Measurements from ENCODE around the gene UBE2E1.
"Not testable (repeated sequence)": the region's sequence is repeated elsewhere in the genome, so short reads cannot be mapped to it uniquely, and the experiment has no call there.

Gene UBE2E1

DNA sequence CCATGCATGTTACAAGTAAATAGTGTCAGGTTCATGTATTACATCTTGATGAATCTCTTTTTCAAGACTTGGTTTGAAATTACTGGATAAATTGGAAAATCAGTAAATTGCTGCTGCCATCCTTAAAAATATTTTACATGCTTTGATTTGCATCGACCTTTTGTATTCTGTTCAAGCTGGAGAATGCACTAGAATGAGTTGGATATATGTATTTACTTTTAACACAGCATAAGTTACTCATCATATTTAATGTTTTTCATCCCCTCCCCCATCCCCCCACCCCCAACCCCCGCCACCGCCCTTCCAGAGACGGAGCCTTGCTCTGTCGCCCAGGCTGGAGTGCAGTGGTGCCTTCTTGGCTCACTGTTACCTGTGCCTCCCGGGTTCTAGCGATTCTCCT is 16.8 kb downstream of the UBE2E1 start:
- no peak for DNase-seq

DNA sequence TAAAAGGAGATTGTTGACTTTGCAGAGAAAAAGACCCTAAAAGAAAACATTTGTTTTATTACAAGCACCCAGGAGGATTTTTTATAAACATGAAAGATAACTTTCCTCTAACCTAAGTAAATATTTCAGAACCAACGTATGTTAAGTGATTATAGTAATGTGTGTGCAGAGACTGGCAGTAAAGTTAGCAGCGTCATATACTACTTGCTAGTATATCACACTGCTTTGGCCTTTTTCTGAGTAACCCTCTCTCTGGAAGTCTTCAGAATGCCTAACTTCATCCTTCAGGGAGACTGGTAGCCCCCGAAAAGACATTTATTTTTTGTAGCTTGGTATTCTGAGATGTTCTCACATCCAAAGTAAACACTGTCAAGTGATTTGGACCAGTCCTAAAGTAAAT is 17.9 kb downstream of the UBE2E1 start:
- DNase-seq, result no peak

DNA sequence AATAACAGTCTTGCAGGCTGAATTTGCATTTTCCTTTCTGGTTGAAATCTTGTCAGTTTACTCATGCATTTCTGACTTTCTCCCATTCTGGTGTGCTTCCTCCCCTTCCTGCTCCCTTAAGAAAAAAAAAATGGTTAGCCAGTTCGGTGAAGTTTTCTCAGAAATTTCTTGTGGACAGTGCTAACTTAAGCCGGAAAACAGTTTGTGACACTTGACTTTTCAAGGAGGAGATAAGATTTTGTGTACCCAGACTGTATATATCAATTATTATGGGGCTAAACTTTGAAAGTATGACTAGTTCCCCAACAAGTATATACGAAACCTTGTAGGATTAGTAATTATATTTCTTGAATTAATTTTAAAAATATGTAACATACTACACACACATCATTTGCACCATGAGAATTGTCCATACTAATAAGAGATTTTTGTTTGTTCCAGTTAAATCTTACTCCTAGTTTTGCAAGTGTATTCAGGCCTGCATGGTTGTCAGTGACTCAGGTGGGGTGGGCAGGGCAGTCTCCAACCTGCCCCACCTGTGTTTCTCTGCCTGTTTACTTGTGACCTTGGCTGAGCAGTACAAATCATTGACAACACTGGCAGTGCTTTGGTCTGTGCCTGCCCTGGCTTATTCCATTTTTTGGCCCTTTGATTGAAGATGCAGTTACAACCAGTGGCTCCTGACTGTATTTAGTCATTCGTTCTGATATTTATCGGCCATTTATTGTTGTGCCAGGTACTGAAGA is 19.1 kb downstream of the UBE2E1 start:
- no peak for DNase-seq

DNA sequence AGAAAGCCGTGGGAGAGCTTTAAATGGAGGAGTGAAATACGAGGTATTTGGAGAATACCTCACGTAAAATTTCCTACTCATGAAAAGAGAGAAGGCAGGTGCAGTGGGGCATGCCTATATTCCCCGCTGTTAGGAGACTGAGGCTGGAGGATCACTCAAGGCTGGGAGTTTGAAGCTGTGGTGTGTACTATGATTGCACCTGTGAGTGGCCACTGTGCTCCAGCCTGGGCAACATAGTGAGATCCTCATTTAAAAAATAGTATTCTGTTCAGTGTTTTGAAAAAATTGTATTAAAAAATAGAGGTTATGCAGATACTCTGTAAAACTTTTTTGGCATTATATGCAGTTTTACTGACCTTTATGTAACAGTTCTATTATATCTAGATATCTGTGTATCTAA is 20.0 kb downstream of the UBE2E1 start:
- DNase-seq, result no peak

DNA sequence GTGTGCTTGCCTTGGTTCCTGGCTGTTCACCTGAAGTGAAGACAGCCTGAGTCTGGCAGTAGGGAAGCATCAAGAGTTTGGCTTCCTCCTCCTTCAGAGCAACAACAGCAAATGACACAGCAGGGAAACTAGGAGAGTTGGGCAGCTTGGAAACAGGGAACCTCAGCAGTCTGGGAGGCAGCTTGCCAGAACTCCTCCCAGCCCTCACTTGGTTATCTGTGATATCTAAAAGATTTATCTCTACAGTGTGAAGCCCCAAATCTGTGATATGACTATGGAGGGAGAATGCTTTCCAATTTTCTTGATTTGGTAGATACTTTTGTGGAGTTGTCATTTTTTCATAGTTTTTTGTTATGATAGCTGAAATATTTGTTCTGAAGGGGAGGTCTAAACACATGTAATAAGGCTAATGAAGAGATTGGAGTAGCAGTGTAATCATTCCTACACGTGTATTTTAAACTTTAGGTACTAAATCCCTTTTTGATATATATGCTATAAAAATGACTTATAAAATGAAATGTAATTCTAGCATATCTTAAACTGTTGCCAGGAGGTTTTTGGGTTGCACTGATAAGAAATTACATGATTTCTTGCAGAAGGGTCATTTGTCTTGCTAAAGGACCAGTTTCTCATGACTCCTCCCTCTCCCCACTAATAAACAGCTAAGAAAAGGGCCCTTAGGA is 20.8 kb downstream of the UBE2E1 start:
- no peak for DNase-seq

DNA sequence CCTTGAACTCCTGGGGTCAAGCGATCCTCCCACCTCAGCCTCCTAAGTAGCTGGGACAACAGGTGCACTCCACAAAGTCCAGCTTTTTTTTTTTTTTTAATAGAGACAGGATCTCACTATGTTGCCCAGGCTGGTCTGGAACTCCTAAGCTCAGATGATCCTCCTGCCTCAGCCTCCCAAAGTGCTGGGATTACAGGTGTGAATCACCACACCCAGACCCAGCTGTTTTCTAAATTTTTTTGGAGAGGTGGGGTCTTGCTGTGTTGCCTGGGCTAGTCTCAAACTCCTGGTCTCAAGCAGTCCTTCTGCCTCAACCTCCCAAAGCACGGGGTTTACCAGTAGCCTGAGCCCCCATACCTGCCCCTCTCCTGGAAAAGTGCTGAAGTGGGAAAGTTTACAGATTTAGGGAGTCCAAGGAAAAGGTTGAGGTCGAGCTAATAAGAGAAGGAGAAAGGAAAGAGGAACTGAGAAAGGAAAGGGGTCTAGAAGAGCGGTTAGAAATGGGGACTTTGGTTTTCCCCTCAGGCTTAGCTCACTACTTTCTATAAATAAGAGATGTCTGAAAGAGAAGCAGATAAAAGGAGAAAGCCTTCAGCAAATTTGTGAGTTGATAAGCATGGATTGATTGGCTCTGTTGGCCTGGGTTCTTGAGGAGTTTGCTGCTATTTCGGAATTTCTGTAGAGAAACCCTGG is 23.6 kb downstream of the UBE2E1 start:
- no peak for DNase-seq

DNA sequence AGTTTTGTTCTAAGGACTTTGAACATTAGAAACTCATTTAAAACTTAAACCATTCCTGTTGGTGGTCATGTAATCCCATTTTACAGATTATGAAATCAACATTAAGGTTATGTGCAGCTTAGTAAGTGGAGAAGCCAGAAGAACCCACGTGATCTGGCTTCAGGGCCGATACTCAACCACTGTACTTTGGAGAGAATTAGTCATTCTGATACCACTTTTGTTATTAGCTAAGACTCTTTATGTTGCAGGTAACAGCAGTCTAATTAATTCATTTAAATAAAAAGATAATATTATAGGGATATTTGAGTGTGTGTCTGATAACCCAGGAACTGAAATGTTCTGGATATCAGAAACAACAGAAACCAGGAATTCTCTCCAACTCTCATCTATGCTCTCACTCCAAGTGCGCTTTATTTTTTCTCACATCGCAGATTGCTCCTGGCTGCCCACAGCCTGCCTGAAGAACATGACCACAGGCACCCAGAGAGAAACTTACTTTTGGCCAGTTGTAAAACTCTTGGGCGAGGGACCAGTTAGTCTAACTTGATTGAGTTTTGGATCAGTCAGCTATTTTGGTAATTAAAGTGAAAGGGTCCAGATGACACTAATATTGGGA is 25.2 kb downstream of the UBE2E1 start:
- no peak for DNase-seq

DNA sequence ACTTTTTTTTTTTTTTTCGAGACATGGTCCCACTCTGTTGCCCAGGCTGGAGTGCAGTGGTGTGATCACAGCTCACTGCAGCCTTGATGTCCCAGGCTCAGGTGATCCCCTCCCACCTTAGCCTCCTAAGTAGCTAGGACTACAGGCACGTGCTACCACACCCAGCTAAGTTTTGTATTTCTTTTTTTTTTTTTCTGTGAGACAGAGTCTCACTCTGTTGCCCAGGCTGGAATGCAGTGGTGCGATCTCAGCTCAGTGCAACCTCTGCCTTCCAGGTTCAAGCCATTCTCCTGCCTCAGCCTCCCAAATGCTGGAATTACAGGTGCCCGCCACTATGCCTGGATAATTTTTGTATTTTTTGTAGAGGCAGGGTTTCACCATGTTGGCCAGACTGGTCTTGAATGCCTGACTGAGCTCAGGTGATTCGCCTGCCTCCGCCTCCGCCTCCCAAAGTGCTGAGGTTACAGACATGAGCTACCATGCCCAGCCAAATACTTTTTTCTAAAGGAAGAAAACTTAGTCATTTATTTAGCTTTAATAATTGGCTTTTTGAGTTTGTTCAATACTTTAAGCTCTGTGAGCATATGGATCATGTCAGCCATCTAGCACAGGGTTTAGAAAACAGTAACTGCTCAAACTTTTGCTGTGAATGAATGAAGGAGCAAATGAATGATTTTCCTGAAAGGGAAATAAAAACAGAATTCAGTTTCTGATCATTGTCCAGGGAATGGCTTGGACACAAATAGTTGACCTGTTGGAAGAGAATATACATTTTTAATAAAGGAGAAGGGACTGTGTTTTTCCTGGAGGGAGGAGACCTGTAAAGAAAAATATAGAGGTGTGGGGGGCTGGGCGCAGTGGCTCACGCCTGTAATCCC is 26.0 kb downstream of the UBE2E1 start:
- no peak for DNase-seq

DNA sequence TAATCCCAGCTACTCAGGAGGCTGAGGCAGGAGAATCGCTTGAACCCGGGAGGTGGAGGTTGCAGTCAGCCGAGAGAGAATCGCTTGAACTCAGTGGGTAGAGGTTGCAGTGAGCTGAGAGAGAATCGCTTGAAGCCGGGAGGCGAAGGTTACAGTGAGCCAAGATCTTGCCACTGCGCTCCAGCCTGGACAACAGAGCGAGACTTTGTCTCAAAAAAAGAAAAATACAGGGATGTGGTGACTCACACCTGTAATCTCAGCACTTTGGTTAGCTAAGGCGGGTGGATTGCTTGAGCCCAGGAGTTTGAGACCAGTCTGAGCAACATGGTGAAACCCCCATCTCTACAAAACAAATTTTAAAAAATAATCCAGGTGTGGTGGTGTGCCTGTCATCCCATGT is 26.8 kb downstream of the UBE2E1 start:
- no peak for DNase-seq

DNA sequence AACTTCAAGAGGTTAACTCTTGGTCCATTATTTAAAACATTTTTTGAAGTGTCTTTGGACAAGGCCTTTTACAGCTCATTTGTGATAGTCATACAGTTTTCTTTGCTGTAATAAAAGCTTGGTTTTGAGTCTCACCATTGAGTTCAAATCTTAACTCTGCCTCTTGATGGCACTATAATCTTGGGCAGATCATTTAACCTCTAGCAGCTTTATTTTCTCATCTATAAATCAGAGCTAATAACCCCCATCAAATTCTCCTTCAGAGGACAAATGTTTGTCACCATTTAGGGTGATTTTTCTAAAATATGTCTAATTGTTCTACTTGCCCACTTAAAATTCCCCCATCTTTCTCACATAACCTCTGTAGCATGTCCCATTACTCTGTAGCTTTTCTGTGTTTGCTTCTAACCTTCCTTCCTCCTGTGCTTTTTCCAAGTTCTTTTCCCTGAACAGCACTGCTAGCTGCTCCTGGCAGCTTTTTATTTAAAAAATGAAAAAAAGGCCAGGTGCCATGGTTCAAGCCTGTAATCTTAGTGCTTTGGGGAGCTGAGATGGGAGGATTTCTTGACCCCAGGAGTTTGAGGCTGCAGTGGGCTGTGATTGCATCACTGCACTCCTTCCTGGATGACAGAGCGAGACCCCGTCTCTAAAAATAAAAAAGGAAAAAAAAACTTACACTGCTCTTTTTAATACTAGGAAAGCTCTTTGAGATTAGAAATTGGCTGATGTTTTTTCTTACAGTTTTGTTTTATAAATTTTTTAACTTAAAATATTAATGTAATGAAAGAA is 28.5 kb downstream of the UBE2E1 start:
- DNase-seq, result no peak

DNA sequence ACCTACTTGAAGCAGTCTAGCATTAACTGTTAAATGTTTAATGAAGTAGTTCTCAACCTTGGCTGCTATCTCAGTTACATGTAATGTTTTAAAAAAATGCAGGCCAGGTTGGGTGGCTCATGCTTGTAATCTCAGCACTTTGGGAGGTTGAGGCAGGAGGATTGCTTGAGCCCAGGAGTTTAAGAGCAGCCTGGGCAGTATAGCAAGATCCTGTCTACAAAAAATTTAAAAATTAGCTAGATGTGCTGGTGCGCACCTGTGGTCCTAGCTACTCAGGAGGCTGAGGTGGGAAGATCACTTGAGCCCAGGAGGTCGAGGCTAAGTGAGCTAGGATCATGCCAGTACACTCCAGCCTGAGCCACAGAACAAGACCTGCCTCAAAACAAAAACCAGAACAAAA is 29.3 kb downstream of the UBE2E1 start:
- no peak for DNase-seq

DNA sequence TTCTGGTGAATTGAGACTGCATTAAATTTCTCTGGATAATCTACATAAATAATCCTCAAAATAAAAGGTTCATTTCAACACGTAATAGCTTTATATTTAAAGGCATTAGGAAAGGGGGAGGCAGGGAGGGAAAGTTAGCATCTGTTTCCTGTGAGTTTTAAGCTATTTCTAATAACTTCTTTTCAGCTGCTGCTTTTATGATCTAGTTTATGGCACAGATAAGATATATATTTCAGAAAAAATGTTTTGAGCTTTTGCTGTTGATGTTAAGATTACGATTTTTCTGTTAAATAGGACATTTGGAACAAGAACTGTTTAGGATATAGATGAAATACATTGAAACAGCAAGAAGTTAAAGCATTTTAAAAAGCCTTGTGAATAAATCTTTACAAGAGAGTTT is 30.0 kb downstream of the UBE2E1 start:
- DNase-seq, result no peak

DNA sequence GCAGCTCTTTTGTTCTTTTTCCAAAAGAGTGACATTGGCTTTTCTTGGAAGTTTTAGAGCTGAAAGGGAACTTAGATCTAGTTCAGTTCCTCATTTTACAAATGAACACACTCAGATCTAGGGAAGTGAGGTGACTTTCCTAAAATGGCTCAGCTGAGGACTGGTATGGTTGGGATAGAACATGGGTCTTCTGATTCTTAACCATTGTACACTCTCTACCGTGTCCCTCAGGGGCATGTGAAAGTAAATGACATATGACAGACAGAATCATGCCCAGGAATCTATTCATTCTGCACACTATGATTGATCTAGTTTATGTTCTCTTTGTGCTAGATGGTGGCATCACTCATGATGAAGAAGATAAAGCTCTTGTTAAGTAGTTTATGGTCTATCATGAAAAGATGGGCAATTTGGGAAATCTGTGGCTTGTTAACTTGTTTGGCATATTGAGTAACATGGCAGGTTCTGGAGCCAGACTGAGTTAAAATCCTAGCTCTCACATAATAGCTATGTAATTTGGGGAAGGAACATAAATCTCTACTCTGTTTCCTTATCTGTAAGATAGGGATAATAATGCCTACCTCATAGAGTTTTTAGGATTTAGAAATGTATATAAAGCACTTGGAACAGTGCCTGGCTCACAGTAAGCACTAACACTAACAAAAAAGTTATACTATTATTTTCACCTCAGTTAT is 30.9 kb downstream of the UBE2E1 start:
- no peak for DNase-seq

DNA sequence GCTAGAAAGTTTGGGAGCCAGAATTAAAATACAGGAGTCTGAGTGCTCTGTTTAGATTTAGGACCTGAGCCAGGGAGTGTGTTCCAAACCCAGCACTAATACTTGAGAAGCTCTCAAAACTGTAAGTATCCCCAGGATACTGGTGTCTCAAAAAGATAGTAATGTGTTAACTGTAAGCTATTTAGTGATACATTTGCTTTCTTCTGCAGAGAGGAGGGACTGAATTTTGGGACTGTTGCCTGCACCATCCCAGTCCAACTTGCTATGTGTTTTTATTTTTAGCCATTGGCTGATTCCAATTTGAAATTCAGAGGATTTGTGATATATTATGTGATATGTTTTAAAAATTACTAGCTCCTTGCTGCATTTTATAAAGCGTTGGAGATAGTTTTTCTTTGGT is 31.5 kb downstream of the UBE2E1 start:
- DNase-seq, result no peak

DNA sequence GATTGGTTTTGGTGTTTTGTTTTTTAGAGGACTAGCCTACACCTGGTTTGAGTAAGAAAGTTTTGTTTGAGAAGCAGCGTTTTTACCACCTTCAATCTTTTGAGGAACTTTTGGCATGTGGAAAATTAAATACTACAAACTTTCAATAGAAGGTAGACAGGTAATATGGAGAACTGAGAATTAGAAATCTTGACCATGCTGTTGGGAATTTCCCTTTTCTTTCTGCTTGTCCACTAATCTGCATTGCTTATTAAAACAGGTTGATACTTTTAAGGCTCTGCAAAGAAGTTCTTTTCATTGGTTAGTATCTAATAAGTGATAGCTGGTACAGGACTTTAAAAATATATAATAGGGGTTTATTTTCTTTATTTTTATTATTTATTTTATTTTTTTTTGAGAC is 31.9 kb downstream of the UBE2E1 start:
- DNase-seq, result no peak

DNA sequence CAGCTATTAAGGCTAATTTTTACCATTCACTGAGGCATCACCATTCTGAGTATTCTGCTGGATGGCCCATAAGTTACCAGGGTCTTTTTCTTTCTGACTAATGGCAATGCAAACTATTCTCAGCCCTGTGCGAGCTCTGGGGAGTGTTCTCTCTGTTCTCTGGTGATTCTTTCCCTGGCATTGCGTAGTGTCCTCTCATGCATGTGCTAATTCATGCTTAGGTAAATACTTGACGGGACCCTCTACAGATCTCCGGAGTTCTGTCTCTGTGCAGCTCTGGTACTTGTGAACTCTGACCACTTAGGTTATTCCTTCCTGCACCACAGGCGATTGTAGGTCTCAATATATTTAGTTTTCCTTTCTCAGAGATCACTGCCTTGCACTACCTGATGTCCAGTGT is 34.8 kb downstream of the UBE2E1 start:
- DNase-seq, result no peak

DNA sequence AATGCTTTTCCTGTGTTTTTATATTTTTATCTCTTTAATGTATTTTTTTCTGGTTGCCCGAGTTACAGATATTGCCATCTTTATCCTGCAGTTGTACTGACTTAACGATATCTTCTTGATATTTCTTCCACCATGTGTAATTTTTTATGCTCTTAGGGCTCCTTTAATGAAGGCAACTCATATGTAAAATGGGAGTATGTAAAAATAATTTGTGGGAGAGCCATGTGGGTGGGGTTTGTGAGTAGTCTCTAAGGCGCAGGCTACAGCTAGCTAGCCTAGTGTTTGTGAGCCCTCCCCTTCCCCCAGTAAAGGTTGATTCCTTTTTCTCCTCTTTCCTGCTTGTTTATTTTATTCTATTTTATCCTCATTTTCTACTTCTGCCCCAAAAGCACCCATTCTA is 38.1 kb downstream of the UBE2E1 start:
- DNase-seq, result no peak

DNA sequence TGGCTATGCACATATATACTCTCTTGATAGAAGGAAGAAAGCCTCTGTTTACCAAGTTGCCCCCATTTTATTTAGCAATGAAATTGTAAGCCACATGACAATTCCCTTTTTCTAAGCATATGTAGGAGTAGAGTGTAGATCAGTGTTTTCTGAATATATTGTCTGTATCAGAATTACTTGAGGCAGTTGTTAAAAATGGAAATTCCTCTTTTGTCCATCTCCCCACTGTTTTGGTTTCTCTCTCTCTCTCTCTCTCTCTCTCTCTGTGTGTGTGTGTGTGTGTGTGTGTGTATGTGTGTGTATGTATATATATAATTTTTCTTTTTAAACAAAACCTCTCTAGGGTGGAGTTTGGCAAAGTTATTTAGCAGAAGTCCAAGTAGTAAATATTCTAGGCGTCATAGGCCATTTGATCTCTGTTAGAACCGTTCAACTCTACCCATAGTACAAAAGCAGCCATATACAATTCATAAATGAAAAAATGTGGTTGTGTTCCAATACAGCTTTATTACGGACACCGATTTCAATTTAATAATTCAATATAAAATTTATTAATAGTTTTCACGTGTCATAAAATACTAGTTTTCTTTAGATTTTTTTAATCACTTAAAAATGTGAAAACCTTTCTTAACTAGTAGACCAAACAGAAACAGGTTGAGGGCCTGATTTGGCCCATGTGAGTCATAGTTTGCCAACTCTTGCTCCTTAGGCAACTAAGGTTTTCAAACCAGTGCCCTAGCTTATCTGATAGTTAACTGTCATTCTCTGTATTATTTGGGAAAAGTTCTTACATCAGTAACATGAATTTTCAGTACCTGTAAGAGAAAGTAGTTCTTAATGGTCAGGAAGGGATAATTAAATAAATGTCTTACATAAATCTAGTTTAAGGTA is 39.8 kb downstream of the UBE2E1 start:
- DNase-seq, result no peak

DNA sequence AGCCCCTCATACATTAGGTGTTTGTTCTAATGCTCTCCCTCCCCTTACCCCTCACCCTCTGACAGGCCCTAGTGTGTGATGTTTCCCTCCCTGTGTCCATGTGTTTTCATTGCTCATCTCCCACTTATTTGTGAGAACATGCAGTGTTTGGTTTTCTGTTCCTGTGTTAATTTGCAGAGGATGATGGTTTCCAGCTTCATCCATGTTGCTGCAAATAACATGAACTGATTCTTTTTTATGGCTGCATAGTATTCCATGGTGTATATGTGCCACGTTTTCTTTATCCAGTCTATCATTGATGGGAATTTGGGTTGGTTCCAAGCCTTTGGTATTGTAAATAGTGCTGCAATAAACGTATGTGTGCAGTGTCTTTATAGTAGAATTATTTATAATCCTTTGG is 43.7 kb downstream of the UBE2E1 start:
- not testable (repeated sequence) for DNase-seq

DNA sequence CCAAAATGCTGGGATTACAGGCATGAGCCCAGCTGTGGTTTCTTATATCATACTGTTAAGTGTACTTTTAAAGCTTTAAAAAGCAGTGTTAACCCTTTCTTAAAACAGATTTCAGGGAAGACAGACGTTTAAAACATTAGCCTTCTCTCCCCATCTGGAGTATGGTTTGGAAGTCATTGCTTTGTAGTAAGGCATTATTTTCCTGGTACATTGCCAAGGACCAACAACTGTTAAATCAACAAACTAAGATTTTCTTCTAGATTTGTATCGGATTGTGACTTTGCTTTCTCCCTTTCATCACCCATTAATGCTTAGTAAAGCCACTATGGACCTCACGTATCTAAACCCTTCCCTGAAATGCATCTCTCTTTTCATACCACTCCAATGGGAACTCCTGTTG is 50.5 kb downstream of the UBE2E1 start:
- DNase-seq, result no peak

Data from right forelimb (tissue), 1 donor.